Measurements from ENCODE around the gene FBXL17.

FBXL17 gene

GRCh38 chr5:107966201-107966600 is 415.7 kb downstream of the FBXL17 start:
- TF ChIP-seq POLR2AphosphoS5 (IDR thresholded peaks at IDR 0.05; ENCODE audit: low read depth, low read length), result no peak
- no peak for TF ChIP-seq REST (IDR thresholded peaks at IDR 0.05; ENCODE audit: insufficient read depth in 1 of 2, low read depth in 2 of 2, low read length in 2 of 2)
- TF ChIP-seq TAF1 (IDR thresholded peaks at IDR 0.05; ENCODE audit: borderline replicate concordance, insufficient read depth, low read length), result no peak
- no peak for TF ChIP-seq FOXP2 (optimal IDR thresholded peaks at IDR 0.05; ENCODE audit: borderline replicate concordance, extremely low read depth, extremely low read length, insufficient read depth)
- TF ChIP-seq SIN3A (IDR thresholded peaks at IDR 0.05; ENCODE audit: borderline replicate concordance, insufficient read depth, low read length), result no peak

GRCh38 chr5:107964722-107965121 is 417.2 kb downstream of the FBXL17 start:
- TF ChIP-seq SIN3A (IDR thresholded peaks at IDR 0.05; ENCODE audit: borderline replicate concordance, insufficient read depth, low read length), result no peak
- TF ChIP-seq FOXP2 (optimal IDR thresholded peaks at IDR 0.05; ENCODE audit: borderline replicate concordance, extremely low read depth, extremely low read length, insufficient read depth), result no peak

- TF ChIP-seq TAF1 (IDR thresholded peaks at IDR 0.05; ENCODE audit: borderline replicate concordance, insufficient read depth, low read length), result no peak
Observed at GRCh38 chr5:107959573-107960279, 422.2 kb downstream of the FBXL17 start.

GRCh38 chr5:107958861-107959260 is 423.0 kb downstream of the FBXL17 start:
- TF ChIP-seq FOXP2 (optimal IDR thresholded peaks at IDR 0.05; ENCODE audit: borderline replicate concordance, extremely low read depth, extremely low read length, insufficient read depth), result no peak
- TF ChIP-seq REST (IDR thresholded peaks at IDR 0.05; ENCODE audit: insufficient read depth in 1 of 2, low read depth in 2 of 2, low read length in 2 of 2), result no peak
- TF ChIP-seq TAF1 (IDR thresholded peaks at IDR 0.05; ENCODE audit: borderline replicate concordance, insufficient read depth, low read length), result no peak
- no peak for TF ChIP-seq SIN3A (IDR thresholded peaks at IDR 0.05; ENCODE audit: borderline replicate concordance, insufficient read depth, low read length)
- TF ChIP-seq POLR2AphosphoS5 (IDR thresholded peaks at IDR 0.05; ENCODE audit: low read depth, low read length), result no peak

GRCh38 chr5:107958432-107958831 is 423.5 kb downstream of the FBXL17 start:
- TF ChIP-seq REST (IDR thresholded peaks at IDR 0.05; ENCODE audit: insufficient read depth in 1 of 2, low read depth in 2 of 2, low read length in 2 of 2), result no peak
- TF ChIP-seq SIN3A (IDR thresholded peaks at IDR 0.05; ENCODE audit: borderline replicate concordance, insufficient read depth, low read length), result no peak
- TF ChIP-seq FOXP2 (optimal IDR thresholded peaks at IDR 0.05; ENCODE audit: borderline replicate concordance, extremely low read depth, extremely low read length, insufficient read depth), result no peak
- TF ChIP-seq TAF1 (IDR thresholded peaks at IDR 0.05; ENCODE audit: borderline replicate concordance, insufficient read depth, low read length), result no peak
- TF ChIP-seq POLR2AphosphoS5 (IDR thresholded peaks at IDR 0.05; ENCODE audit: low read depth, low read length), result no peak

- TF ChIP-seq FOXP2 (optimal IDR thresholded peaks at IDR 0.05; ENCODE audit: borderline replicate concordance, extremely low read depth, extremely low read length, insufficient read depth), result no peak
- no peak for TF ChIP-seq SIN3A (IDR thresholded peaks at IDR 0.05; ENCODE audit: borderline replicate concordance, insufficient read depth, low read length)
- TF ChIP-seq TAF1 (IDR thresholded peaks at IDR 0.05; ENCODE audit: borderline replicate concordance, insufficient read depth, low read length), result no peak
- TF ChIP-seq REST (IDR thresholded peaks at IDR 0.05; ENCODE audit: insufficient read depth in 1 of 2, low read depth in 2 of 2, low read length in 2 of 2), result no peak
Observed at GRCh38 chr5:107957051-107957450, 424.8 kb downstream of the FBXL17 start.
